Heart left ventricle (tissue), 13 donors: ENCODE measurements around the gene PDGFRB.

Source experiments
- POLR2A ChIP-seq, 2 donors: fragments of 450-650 bp; IDR thresholded peaks; one replicate each; pipeline ENCODE4 v1.6.1; 2017; ENCODE audit warnings: antibody characterized with exemption in 2 of 2, mild to moderate bottlenecking in 2 of 2, moderate library complexity in 2 of 2
- TF ChIP-seq, protein P1 (sequence below), 12 donors: fragments of 200-600 bp; sonication (generic) in 4 of 12; IDR thresholded peaks; one replicate each; pipeline versions ENCODE4 v1.5.0 to v1.8.0; 2018 to 2022; ENCODE audit warnings: antibody characterized with exemption in 12 of 12, mild to moderate bottlenecking in 5 of 12
- donor health status: ischemic (EF 13 %, LVEDD 7.1; RV severe dilation, severe dysfunction).
- donor health status: DM: no; HTN: yes; CAD: no.
- donor health status: DM: no; HTN: no; CAD: no.
- donor health status: ischemic (EF 25% LVEDD 6.9; RV normal size, moderate dysfunction).
- donor health status: ischemic (EF 25% LVEDD 5.7; RV mildly dilated, moderate dysfunction).
- donor health status: ischemic (EF 35%, LVEDD 5.7; RV mildly dilated, moderate dysfunction).
- donor health status: nonischemic (EF 11% LVEDD 7.7; RV severe dilation, severe dysfunction).
- donor health status: DM: yes; HTN: yes; CAD: no.
- donor health status: PGD.
- donor health status: ischemic (EF 29% LVEDD 5.4; RV normal size, mild dysfunction).
- donor health status: nonischemic (EF 23%, LVEDD 6.1; RV moderate dilation, normal function).

GRCh38 chr5:150078802-150079689, 76.6 kb downstream of the PDGFRB start:
- TF ChIP-seq, protein P1, sequence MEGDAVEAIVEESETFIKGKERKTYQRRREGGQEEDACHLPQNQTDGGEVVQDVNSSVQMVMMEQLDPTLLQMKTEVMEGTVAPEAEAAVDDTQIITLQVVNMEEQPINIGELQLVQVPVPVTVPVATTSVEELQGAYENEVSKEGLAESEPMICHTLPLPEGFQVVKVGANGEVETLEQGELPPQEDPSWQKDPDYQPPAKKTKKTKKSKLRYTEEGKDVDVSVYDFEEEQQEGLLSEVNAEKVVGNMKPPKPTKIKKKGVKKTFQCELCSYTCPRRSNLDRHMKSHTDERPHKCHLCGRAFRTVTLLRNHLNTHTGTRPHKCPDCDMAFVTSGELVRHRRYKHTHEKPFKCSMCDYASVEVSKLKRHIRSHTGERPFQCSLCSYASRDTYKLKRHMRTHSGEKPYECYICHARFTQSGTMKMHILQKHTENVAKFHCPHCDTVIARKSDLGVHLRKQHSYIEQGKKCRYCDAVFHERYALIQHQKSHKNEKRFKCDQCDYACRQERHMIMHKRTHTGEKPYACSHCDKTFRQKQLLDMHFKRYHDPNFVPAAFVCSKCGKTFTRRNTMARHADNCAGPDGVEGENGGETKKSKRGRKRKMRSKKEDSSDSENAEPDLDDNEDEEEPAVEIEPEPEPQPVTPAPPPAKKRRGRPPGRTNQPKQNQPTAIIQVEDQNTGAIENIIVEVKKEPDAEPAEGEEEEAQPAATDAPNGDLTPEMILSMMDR (IDR thresholded peaks at IDR 0.05) = no peak
- TF ChIP-seq POLR2A (IDR thresholded peaks at IDR 0.05) = no peak
